GM19351 (cell line): ENCODE data around the gene LTBP3.
A peak's percentile ranks its signal among the peaks of the same experiment; 100 is the strongest.

ENCODE experiments used
- ATAC-seq: cut with Tn5 transposase; IDR thresholded peaks from one replicate; pipeline ENCODE4 v1.9.1; 2021; ENCODE audit warnings: mild to moderate bottlenecking, moderate library complexity; ENCODE audit not compliant: unreplicated experiment

LTBP3 gene

GRCh38 chr11:65498727-65498976 is 59.5 kb downstream of the LTBP3 start:
- ATAC-seq, result no peak

GRCh38 chr11:65498042-65498726 is 60.0 kb downstream of the LTBP3 start:
- no peak for ATAC-seq

GRCh38 chr11:65497141-65498041 is 60.8 kb downstream of the LTBP3 start:
- peak; percentile 63 for ATAC-seq

- no peak for ATAC-seq
Observed at GRCh38 chr11:65496304-65497140, 61.6 kb downstream of the LTBP3 start.

- ATAC-seq, result no peak
Observed at GRCh38 chr11:65493367-65494176, 64.6 kb downstream of the LTBP3 start.

GRCh38 chr11:65492637-65493366 is 65.4 kb downstream of the LTBP3 start:
- ATAC-seq, result peak; percentile 33

- ATAC-seq, result no peak
Observed at GRCh38 chr11:65492387-65492636, 65.8 kb downstream of the LTBP3 start.

GRCh38 chr11:65491614-65492386 is 66.4 kb downstream of the LTBP3 start:
- no peak for ATAC-seq

GRCh38 chr11:65491163-65491465 is 67.0 kb downstream of the LTBP3 start:
- ATAC-seq, result no peak

GRCh38 chr11:65489706-65490320 is 68.3 kb downstream of the LTBP3 start:
- ATAC-seq, result no peak

- no peak for ATAC-seq
Observed at GRCh38 chr11:65489035-65489705, 69.0 kb downstream of the LTBP3 start.
